ENCODE measurements around the gene IL1B. TPM values are rescaled to one million over a fixed set of nuclear protein-coding genes. Genes with fewer than 3 reads are reported as not detected.
"Not testable (repeated sequence)": the region's sequence is repeated elsewhere in the genome, so short reads cannot be mapped to it uniquely, and the experiment has no call there.

IL1B gene
- total and polyA plus RNA-seq, 5 donors from 2014 or later, result 1.3 TPM; not detected in 4

DNA sequence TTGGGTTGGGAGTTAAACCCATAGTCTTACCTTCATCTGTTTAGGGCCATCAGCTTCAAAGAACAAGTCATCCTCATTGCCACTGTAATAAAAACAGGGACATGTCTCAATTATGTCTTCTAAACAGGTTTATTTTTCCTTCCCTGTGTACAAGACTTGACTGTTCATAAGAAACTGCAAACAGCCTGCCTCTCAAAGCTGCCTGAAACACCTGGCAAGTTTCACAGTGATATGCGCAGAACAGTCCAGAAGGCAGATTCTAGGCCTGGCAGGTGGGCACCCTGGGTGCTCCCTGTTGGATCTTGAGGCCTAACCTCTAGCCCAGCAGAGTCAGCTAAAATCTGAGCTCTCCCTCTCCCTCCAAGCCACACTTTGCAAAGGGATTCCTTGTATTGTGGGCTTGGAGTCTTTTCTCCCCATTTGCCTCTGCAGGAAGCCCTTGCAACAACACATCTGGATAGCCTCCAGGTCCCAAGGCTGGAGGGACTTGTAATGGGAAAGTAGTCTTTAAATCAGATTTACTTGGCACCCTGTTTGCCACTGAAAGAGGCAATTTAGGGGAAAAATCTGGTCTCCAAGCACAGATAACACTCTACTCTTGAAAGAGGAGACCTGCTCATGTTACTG is 930 bp downstream of the IL1B start:
- DNase-seq (no peak), ATAC-seq (ENCODE audit: low read depth in 2 of 2) (no peak)
- no peaks in the 10 kb centered on the region for H3K36me3 ChIP-seq (ENCODE audit: control insufficient read depth, insufficient read depth, low read length)
- H3K27me3 ChIP-seq (ENCODE audit: control insufficient read depth, insufficient read depth, low read length), result peaks cover 6% of the 10 kb centered on the region
- no peak overlapping the region for H3K27ac ChIP-seq (ENCODE audit: insufficient read depth, low read length, poor library complexity, severe bottlenecking)
- no peaks in the 10 kb centered on the region for H3K4me1 ChIP-seq (ENCODE audit: control insufficient read depth, insufficient read depth, low read length, poor library complexity, severe bottlenecking)
- peaks cover 45% of the 10 kb centered on the region for H3K27me3 Mint-ChIP-seq
- no peak overlapping the region for H3K4me3 ChIP-seq (ENCODE audit: low read depth, low read length)
- H3K36me3 Mint-ChIP-seq, result no peaks in the 10 kb centered on the region
- H3K9me3 ChIP-seq (ENCODE audit: control insufficient read depth in 2 of 2, low read length in 2 of 2), result no peaks in the 10 kb centered on the region
- H3K9me3 Mint-ChIP-seq, result no peaks in the 10 kb centered on the region
- H3K4me1 Mint-ChIP-seq, result peaks cover 0 to 5% (median 0%) of the 10 kb centered on the region in 4 donors
- no peak overlapping the region for H3K27ac Mint-ChIP-seq
- no peak overlapping the region for H3K4me3 Mint-ChIP-seq

- no peaks in the 10 kb centered on the region for H3K9me3 ChIP-seq (ENCODE audit: control insufficient read depth in 2 of 2, low read length in 2 of 2)
- peaks cover 6% of the 10 kb centered on the region for H3K27me3 ChIP-seq (ENCODE audit: control insufficient read depth, insufficient read depth, low read length)
- no peaks in the 10 kb centered on the region for H3K36me3 ChIP-seq (ENCODE audit: control insufficient read depth, insufficient read depth, low read length)
- Mint-ChIP-seq H3K4me1 (peaks cover 0 to 5% (median 0%) of the 10 kb centered on the region in 4 donors), H3K27ac (no peak overlapping the region), H3K36me3 (no peaks in the 10 kb centered on the region), H3K27me3 (peaks cover 39% of the 10 kb centered on the region), H3K4me3 (no peak overlapping the region), H3K9me3 (no peaks in the 10 kb centered on the region)
- H3K4me1 ChIP-seq (ENCODE audit: control insufficient read depth, insufficient read depth, low read length, poor library complexity, severe bottlenecking), result no peaks in the 10 kb centered on the region
- no peak overlapping the region for H3K27ac ChIP-seq (ENCODE audit: insufficient read depth, low read length, poor library complexity, severe bottlenecking)
- H3K4me3 ChIP-seq (ENCODE audit: low read depth, low read length), result no peak overlapping the region
- no peak for DNase-seq
- no peak for ATAC-seq (ENCODE audit: low read depth in 2 of 2)
Observed at GRCh38 chr2:112835061-112835501, 1.5 kb downstream of the IL1B start.

DNA sequence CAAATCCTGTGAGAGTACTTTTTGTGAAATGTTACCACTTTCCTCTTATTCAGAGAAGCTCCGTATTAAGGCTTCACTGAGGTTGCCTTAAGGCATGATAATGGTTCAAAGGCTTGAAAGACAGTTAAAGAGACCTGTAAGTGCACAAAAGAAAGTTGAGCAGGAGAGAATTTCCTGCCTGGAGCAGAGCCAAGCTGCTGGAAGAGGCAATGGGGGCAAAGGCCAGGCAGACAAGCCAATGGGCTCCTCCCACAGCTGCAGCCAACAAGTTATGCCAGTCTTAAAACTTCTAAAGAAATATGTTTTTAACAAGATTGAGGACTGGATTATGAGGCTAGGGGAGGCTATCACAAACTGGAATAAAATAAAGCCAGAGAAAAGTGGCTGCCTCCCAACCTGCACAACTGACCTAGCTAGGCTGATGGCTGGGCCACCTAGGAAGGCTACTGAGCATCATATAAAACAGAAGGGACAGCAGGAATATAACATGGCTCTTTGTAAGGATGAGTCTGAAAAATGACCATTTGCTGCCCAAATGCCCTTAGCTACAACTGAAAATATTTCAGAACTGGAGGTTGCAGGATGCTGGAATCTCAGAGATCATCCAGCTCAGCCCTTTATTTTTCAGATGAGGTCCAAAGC is 2.1 kb downstream of the IL1B start:
- Mint-ChIP-seq H3K36me3 (no peaks in the 10 kb centered on the region), H3K27me3 (peaks cover 36% of the 10 kb centered on the region), H3K9me3 (no peaks in the 10 kb centered on the region), H3K27ac (no peak overlapping the region), H3K4me3 (no peak overlapping the region), H3K4me1 (peaks cover 0 to 5% (median 0%) of the 10 kb centered on the region in 4 donors)
- Histone ChIP-seq H3K4me3 (ENCODE audit: low read depth, low read length) (no peak overlapping the region), H3K36me3 (ENCODE audit: control insufficient read depth, insufficient read depth, low read length) (no peaks in the 10 kb centered on the region), H3K9me3 (ENCODE audit: control insufficient read depth in 2 of 2, low read length in 2 of 2) (no peaks in the 10 kb centered on the region), H3K4me1 (ENCODE audit: control insufficient read depth, insufficient read depth, low read length, poor library complexity, severe bottlenecking) (no peaks in the 10 kb centered on the region), H3K27me3 (ENCODE audit: control insufficient read depth, insufficient read depth, low read length) (peaks cover 2% of the 10 kb centered on the region), H3K27ac (ENCODE audit: insufficient read depth, low read length, poor library complexity, severe bottlenecking) (no peak overlapping the region)
- no peak for ATAC-seq (ENCODE audit: low read depth in 2 of 2)
- no peak for DNase-seq

- no peak overlapping the region for H3K27ac ChIP-seq (ENCODE audit: insufficient read depth, low read length, poor library complexity, severe bottlenecking)
- no peaks in the 10 kb centered on the region for H3K36me3 ChIP-seq (ENCODE audit: control insufficient read depth, insufficient read depth, low read length)
- no peaks in the 10 kb centered on the region for H3K9me3 ChIP-seq (ENCODE audit: control insufficient read depth in 2 of 2, low read length in 2 of 2)
- Mint-ChIP-seq H3K27me3 (peaks cover 30% of the 10 kb centered on the region), H3K27ac (no peak overlapping the region), H3K4me1 (peaks cover 0 to 2% (median under 1%) of the 10 kb centered on the region in 4 donors), H3K36me3 (no peaks in the 10 kb centered on the region), H3K9me3 (no peaks in the 10 kb centered on the region), H3K4me3 (no peak overlapping the region)
- no peak for DNase-seq
- peaks cover 2% of the 10 kb centered on the region for H3K27me3 ChIP-seq (ENCODE audit: control insufficient read depth, insufficient read depth, low read length)
- ATAC-seq (ENCODE audit: low read depth in 2 of 2), result no peak
- no peaks in the 10 kb centered on the region for H3K4me1 ChIP-seq (ENCODE audit: control insufficient read depth, insufficient read depth, low read length, poor library complexity, severe bottlenecking)
- H3K4me3 ChIP-seq (ENCODE audit: low read depth, low read length), result no peak overlapping the region
Observed at GRCh38 chr2:112833976-112834375, 2.6 kb downstream of the IL1B start.

DNA sequence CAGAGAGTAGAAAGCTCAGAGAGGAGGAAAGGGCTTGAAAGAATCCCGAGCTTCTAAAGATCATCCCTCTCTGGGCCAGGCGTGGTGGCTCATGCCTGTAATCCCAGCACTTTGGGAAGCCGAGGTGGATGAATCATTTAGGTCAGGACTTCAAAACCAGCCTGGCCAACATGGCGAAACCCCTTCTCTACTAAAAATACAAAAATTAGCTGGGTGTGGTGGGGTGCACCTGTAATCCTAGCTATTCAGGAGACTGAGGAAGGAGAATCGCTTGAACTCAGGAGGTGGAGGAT is 3.0 kb downstream of the IL1B start:
- H3K4me1 ChIP-seq (ENCODE audit: control insufficient read depth, insufficient read depth, low read length, poor library complexity, severe bottlenecking); H3K4me3 Mint-ChIP-seq; ATAC-seq (ENCODE audit: low read depth in 2 of 2); H3K4me3 ChIP-seq (ENCODE audit: low read depth, low read length); H3K27me3 ChIP-seq (ENCODE audit: control insufficient read depth, insufficient read depth, low read length); H3K27ac ChIP-seq (ENCODE audit: insufficient read depth, low read length, poor library complexity, severe bottlenecking); DNase-seq; H3K36me3 Mint-ChIP-seq; H3K9me3 Mint-ChIP-seq; H3K36me3 ChIP-seq (ENCODE audit: control insufficient read depth, insufficient read depth, low read length); H3K4me1 Mint-ChIP-seq; H3K27ac Mint-ChIP-seq; H3K9me3 ChIP-seq (ENCODE audit: control insufficient read depth in 2 of 2, low read length in 2 of 2): not testable (repeated sequence)
- peaks cover 26% of the 10 kb centered on the region for H3K27me3 Mint-ChIP-seq

DNA sequence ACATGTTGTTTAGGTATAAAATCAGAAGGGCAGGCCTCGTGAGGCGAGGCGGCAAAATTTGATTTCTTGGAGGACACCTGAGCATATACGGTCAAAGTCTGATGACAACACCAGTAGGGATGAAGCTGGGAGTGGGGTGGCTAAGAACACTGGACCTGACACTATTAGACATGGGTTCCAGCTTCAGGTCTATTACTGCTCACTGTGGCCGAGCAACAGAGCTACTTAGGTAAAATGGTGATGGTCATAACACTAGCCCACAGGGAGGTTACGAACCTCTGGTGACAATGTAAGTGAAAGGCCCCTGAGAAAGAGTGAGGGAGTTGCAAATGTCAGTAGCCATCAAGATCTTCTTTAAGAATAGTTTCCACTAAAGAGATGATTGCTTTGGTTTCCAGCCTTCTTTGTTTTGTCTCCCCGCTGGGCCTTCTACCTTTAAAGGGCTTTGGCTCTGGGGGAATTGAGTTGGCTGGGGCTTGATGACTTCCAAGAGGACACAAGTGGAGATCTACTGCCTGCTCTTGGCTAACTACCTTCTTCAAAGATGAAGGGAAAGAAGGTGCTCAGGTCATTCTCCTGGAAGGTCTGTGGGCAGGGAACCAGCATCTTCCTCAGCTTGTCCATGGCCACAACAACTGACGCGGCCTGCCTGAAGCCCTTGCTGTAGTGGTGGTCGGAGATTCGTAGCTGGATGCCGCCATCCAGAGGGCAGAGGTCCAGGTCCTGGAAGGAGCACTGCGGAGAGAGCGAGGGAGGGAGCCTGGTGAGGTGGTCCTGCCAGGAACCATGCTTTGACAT is 3.5 kb downstream of the IL1B start:
- Mint-ChIP-seq H3K9me3 (no peaks in the 10 kb centered on the region), H3K4me3 (no peak overlapping the region), H3K36me3 (no peaks in the 10 kb centered on the region), H3K27me3 (peaks cover 22% of the 10 kb centered on the region), H3K4me1 (peaks cover 0 to 2% (median 0%) of the 10 kb centered on the region in 4 donors), H3K27ac (no peak overlapping the region)
- ATAC-seq (ENCODE audit: low read depth in 2 of 2) (no peak), DNase-seq (no peak)
- Histone ChIP-seq H3K4me3 (ENCODE audit: low read depth, low read length) (no peak overlapping the region), H3K27me3 (ENCODE audit: control insufficient read depth, insufficient read depth, low read length) (peaks cover 2% of the 10 kb centered on the region), H3K4me1 (ENCODE audit: control insufficient read depth, insufficient read depth, low read length, poor library complexity, severe bottlenecking) (no peaks in the 10 kb centered on the region), H3K27ac (ENCODE audit: insufficient read depth, low read length, poor library complexity, severe bottlenecking) (no peak overlapping the region), H3K36me3 (ENCODE audit: control insufficient read depth, insufficient read depth, low read length) (no peaks in the 10 kb centered on the region), H3K9me3 (ENCODE audit: control insufficient read depth in 2 of 2, low read length in 2 of 2) (no peaks in the 10 kb centered on the region)

- no peaks in the 10 kb centered on the region for H3K9me3 Mint-ChIP-seq
- Histone ChIP-seq H3K27ac (ENCODE audit: insufficient read depth, low read length, poor library complexity, severe bottlenecking) (no peak overlapping the region), H3K27me3 (ENCODE audit: control insufficient read depth, insufficient read depth, low read length) (peaks cover 2% of the 10 kb centered on the region), H3K9me3 (ENCODE audit: control insufficient read depth in 2 of 2, low read length in 2 of 2) (no peaks in the 10 kb centered on the region), H3K4me3 (ENCODE audit: low read depth, low read length) (no peak overlapping the region), H3K4me1 (ENCODE audit: control insufficient read depth, insufficient read depth, low read length, poor library complexity, severe bottlenecking) (no peaks in the 10 kb centered on the region), H3K36me3 (ENCODE audit: control insufficient read depth, insufficient read depth, low read length) (no peaks in the 10 kb centered on the region)
- peaks cover 20% of the 10 kb centered on the region for H3K27me3 Mint-ChIP-seq
- ATAC-seq (ENCODE audit: low read depth in 2 of 2), result no peak
- no peak overlapping the region for H3K27ac Mint-ChIP-seq
- no peak overlapping the region for H3K4me3 Mint-ChIP-seq
- no peak for DNase-seq
- peaks cover 0 to 2% (median 0%) of the 10 kb centered on the region in 4 donors for H3K4me1 Mint-ChIP-seq
- no peaks in the 10 kb centered on the region for H3K36me3 Mint-ChIP-seq
Observed at GRCh38 chr2:112831946-112832840, 4.4 kb downstream of the IL1B start.
